ENCODE results near the gene CAPRIN2. TPM values are rescaled to one million over a fixed set of nuclear protein-coding genes. Genes with fewer than 3 reads are reported as not detected.

CAPRIN2 gene
- total and polyA plus RNA-seq, 2 experiments from 2014 or later = 36.5 to 41.3 TPM

DNA sequence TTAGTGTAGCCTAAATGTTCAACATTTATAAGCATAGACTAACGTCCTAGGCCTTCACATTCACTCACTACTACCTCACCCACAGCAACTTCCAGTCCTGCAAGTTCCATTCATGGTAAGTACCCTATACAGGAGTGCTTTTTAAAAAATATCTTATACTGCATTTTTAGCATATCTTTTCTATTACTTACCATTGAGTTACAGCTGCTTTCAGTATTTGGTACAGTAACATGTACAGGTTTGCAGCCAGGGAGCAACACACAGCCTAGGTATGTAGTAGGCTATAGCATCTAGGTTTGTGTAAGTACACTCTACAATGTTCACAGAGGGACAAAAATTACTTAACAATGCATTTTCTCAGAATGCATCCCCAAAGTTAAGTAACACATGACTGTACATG, 76.5 kb downstream of the CAPRIN2 start (continued):
- TF ChIP-seq CTCF (conservative IDR thresholded peaks at IDR 0.05; ENCODE audit: low read depth in 2 of 2) (no peak), EZH2phosphoT487 (IDR thresholded peaks at IDR 0.05; ENCODE audit: unreplicated experiment) (no peak), EZH2 (IDR thresholded peaks at IDR 0.05; ENCODE audit: low read depth, unreplicated experiment) (no peak), ZNF331 (CRISPR knock-in tag; IDR thresholded peaks at IDR 0.05; ENCODE audit: low read depth) (no peak)

- H3K4me1 ChIP-seq (ENCODE audit: insufficient read depth) = no peaks in the 10 kb centered on the region
- Mint-ChIP-seq H3K27me3 (ENCODE audit: insufficient read depth, low read depth, poor library complexity) (no peaks in the 10 kb centered on the region), H3K36me3 (ENCODE audit: low read depth) (peaks cover 14% of the 10 kb centered on the region), H3K4me1 (no peaks in the 10 kb centered on the region), H3K4me3 (no peak overlapping the region), H3K27ac (no peak overlapping the region), H3K9me3 (no peaks in the 10 kb centered on the region)
- no peak overlapping the region for H3K27ac ChIP-seq (ENCODE audit: low read depth)
- H3K79me2 ChIP-seq (replicated peaks; ENCODE audit: insufficient read depth) = no peaks in the 10 kb centered on the region
- no peaks in the 10 kb centered on the region for H3K9me2 ChIP-seq (ENCODE audit: insufficient read depth)
- no peaks in the 10 kb centered on the region for H4K20me1 ChIP-seq (replicated peaks; ENCODE audit: insufficient read depth)
- H3K4me3 ChIP-seq = no peak overlapping the region
- no peak for ATAC-seq
- no peaks in the 10 kb centered on the region for H3K27me3 ChIP-seq (ENCODE audit: insufficient read depth)
- no peaks in the 10 kb centered on the region for H3F3A ChIP-seq (replicated peaks; ENCODE audit: low read depth)
- DNase-seq (ENCODE audit: low spot score) = no peak
- H2AFZ ChIP-seq = no peak overlapping the region
- H3K36me3 ChIP-seq (ENCODE audit: insufficient read depth) = peaks cover 17% of the 10 kb centered on the region
- H3K4me2 ChIP-seq = no peak overlapping the region
- no peak for TF ChIP-seq STAT1 (IDR thresholded peaks at IDR 0.05; ENCODE audit: unreplicated experiment)
- TF ChIP-seq EZH2 (IDR thresholded peaks at IDR 0.05; ENCODE audit: low read depth, unreplicated experiment) = no peak
- TF ChIP-seq JUNB (IDR thresholded peaks at IDR 0.05; ENCODE audit: unreplicated experiment) = no peak
- no peak for TF ChIP-seq CTCF (conservative IDR thresholded peaks at IDR 0.05; ENCODE audit: low read depth in 2 of 2)
- TF ChIP-seq POLR2AphosphoS5 (IDR thresholded peaks at IDR 0.05; ENCODE audit: low read depth) = no peak
- TF ChIP-seq REST (IDR thresholded peaks at IDR 0.05; ENCODE audit: unreplicated experiment) = no peak
- no peak for TF ChIP-seq NANOG (IDR thresholded peaks at IDR 0.05; ENCODE audit: borderline replicate concordance)
- TF ChIP-seq ZNF114 (CRISPR knock-in tag; IDR thresholded peaks at IDR 0.05) = no peak
- no peak for TF ChIP-seq EZH2phosphoT487 (IDR thresholded peaks at IDR 0.05; ENCODE audit: unreplicated experiment)
- TF ChIP-seq, protein P1, sequence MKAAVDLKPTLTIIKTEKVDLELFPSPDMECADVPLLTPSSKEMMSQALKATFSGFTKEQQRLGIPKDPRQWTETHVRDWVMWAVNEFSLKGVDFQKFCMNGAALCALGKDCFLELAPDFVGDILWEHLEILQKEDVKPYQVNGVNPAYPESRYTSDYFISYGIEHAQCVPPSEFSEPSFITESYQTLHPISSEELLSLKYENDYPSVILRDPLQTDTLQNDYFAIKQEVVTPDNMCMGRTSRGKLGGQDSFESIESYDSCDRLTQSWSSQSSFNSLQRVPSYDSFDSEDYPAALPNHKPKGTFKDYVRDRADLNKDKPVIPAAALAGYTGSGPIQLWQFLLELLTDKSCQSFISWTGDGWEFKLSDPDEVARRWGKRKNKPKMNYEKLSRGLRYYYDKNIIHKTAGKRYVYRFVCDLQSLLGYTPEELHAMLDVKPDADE (IDR thresholded peaks at IDR 0.05) = no peak
Measured at GRCh38 chr12:30661210-30661609, 93.5 kb downstream of the CAPRIN2 start.
